DMS53 (cell line): Measurements from ENCODE around the gene DUSP11.
"Not testable (repeated sequence)": the region's sequence is repeated elsewhere in the genome, so short reads cannot be mapped to it uniquely, and the experiment has no call there.

Experiments
- DNase-seq: peaks from one replicate; lab custom pipeline; 2025; lab: John Stamatoyannopoulos, UW

DUSP11 gene

DNA sequence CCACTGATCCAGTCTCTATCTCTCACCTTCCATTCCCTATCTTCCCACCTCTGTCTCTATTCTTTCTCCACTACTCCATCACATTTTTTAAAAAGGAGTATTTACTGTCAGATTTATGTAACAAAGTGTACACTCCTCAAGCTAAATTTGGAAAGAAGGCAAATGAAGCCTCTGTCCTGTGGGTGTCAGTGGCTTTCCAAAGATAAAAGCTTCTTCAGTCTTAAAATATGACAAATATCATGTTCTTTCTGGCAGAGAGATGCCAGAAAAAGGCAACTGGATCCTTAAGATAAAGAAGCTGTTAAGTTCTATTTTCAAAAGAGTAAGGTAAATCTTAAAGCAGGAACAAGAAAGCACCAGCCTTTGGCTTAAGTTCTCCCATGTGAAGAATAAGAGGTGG is 7.1 kb downstream of the DUSP11 start:
- DNase-seq, result no peak

DNA sequence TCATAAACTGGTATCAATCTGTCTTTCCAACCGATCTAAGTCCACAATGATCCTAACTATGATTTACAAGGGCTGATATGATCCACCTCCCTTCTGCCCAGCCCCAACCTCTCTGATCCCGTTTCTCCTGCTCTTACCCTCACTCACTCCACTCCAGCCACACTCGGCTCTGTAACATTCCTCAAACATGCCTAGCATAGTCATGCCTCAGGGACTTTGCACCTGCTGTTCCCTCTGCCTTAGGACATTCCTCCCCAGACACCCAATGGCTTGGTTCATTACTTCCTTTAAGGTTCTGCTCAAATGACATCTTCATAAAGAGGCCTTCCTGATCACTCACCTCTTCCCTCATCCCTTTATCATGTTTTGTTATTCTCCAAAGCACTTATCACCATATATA is 9.2 kb downstream of the DUSP11 start:
- DNase-seq, result no peak

DNA sequence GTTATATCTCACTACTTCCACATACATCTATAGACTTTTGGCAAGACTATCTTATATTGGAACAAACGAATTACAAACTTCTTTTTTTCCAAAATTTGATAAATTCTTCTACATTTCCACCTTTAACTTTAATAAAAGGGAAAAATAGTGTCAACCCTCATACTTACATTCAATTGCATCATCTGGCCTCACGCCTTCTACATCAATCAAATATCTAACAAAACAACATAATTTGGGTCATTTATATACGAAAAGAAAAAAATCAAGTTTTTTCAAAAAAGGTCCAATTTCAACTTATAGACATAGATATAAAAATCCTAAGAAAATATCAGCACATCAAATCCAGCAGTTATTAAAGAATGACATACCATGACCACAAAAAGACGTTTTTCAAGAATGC is 12.9 kb downstream of the DUSP11 start:
- DNase-seq, result no peak

DNA sequence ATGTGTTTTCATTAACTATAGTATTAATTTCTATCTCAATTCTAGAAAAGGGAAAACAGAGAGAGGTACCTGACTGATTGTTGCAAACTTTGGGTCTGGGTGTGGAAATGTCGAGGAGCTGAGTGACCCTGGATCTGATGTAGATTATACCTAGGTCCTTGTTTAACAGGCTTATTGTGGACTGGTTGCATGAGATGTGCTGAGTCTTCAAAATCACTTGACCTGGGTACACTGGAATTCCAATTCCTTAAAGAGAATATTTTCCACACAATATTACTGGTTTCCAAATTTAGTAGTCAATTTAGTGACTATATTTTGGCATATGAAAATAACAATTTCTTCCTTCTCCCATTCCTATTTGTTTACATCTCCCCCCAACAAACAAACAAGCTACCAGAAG is 13.6 kb downstream of the DUSP11 start:
- DNase-seq, result no peak

DNA sequence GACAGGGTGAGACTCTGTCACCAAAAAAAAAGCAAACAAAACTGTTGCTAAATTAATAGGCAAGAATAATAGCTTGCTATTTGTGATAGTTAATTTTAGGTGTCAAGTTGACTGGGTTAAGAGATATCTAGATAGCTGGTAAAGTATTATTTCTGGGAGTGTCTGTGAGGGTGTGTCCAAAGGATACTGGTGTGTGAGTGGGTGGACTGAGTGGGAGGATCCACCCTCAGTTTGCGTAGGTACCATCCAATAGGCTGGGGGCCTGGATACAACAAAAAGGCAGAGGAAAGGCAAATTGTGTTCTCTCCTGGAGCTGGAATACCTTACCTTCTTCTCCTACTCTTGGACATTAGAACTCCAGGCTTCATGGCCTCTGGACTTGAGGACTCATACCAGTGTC is 15.0 kb downstream of the DUSP11 start:
- no peak for DNase-seq

DNA sequence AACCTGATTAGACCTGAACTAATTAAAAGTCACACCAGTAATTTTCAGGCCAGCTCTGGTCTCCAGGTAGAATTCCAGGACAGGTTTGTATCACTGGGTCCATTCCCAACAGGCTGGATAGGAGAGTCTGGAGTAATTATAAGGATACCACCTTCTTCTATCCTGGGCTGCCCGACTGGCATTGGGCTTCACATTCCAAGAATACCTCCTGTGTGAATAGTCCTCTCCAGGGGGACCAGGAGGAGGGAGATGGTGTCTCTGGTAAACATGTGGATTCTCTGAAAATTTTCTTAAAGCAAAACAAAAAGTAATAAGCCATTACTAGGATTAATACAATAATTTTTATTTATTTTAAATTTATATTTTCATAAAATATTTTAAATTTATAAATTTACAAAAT is 17.3 kb downstream of the DUSP11 start:
- DNase-seq, result no peak

DNA sequence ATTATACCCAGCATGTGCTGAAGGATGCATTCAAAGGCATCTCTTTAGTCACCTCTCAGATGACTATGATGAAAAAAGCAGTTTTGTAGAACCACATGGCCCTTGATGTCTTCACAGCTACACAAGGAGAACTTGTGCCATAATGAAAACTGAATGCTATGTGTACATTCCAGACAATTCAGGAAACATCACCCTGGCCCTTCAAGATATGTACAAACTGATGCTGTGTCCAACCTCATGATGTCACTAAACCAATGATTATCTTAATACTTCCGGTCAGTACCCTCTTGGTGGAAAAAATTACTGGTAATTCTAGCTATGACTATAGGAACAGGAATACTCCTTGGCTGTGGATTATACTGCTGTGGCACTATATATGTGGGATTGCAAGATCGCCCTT is 20.0 kb downstream of the DUSP11 start:
- DNase-seq, result no peak

DNA sequence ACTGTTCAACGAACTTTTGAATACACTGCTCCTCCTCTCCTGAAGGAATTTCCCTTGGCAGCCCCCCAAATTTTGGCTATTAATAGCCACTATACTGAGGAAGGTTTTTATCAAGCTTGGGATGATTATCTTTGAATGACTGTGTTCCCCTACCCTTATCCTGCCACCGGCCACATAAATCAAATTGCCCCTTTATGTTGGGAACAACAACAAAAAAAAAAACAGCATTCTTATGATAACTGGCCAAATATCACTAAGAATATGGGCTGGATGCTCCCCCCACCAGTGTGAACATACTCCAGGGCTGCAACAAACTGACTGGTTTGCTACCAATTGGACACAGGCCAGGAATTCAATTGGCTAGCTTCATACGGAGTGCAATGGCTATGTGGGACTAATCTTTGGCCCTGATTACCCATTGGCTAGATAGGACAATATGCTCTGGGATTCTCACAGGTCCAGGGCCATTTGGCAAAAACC is 20.6 kb downstream of the DUSP11 start:
- no peak for DNase-seq

DNA sequence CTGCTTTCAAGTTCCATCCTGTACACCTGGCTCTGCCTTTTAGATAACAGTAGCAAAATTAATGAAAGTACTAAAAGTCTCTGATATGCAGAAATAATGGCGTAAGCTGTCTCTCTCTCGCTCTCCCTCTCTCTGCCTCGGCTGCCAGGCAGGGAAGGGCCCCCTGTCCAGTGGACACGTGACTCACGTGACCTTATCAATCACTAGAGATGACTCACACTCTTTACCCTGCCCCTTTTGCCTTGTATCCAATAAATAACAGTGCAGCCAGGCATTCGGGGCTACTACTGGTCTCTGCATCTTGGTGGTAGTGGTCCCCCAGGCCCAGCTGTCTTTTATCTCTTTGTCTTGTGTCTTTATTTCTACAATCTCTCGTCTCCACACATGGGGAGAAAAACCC is 25.6 kb downstream of the DUSP11 start:
- DNase-seq, result not testable (repeated sequence)

DNA sequence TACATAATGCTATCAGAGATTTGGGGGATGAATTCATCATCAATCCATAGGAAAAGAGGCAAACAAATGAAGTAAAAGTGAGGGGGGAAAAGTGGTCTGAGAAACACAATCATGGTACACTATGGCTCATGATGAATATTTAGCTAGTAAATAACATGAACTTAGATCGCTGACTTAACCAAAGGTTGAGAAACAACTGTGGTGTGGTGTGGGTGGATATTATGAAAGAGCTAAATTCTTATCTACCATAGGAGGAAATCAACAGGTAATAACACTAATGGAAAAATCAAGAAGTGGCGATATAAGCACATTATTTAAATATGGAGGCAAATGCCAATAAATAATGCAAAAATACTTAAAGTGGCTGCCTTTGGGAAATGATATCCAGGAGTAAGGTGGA is 30.6 kb downstream of the DUSP11 start:
- DNase-seq, result no peak

DNA sequence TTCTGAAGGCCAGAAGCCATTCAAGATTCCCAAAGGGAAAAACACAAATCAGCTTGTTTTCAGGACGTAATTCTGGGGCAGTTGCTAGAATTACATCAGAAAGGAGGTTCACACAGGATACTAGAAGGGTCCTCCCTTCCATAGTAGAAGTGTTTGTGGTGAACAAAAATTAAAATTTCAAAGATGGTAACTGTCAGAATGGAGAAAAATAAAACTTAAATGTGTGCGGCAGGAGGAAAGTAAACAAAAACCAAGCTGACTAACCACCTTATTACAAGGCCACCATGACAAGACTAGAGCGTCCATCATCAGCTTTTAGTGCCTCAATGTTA is 33.1 kb downstream of the DUSP11 start:
- DNase-seq, result no peak

DNA sequence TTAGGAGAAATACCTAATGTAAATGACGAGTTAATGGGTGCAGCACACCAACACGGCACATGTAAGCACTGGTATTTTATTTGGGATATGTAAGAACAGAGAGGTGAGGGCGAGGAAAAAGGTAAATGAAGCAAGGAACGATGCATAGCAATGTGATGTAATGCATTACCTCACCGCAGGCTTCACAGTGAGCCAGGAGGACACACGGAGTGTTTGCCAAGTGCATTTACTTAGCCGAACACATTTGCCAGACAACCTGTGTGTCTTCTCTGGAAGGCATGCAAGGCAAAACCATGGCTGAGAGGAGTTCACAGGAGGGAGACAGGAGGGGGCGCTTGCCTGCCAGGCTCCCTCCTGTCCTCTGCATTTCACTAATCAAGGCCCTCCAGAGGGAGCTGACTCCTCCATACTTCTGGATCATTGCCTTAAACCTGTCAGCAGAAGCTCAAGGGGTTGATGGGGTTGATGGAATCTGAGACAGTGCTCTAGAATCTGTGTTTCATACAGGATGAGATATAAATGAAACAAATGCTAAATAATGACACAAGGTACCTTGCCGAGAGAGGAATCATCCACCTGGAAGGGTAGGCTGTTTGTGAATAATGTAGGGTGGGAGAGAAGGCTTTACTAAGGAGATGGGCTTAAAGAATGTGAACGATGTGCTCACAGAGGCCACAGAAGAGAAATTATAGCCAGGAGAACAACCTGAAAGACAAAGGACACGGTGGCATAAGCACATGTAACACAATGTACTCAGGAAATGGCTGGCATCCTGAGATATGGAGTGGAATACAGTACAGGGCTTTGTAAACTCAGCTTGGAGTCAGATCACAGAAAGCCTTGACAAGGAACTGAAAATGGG is 33.7 kb downstream of the DUSP11 start:
- DNase-seq, result no peak

DNA sequence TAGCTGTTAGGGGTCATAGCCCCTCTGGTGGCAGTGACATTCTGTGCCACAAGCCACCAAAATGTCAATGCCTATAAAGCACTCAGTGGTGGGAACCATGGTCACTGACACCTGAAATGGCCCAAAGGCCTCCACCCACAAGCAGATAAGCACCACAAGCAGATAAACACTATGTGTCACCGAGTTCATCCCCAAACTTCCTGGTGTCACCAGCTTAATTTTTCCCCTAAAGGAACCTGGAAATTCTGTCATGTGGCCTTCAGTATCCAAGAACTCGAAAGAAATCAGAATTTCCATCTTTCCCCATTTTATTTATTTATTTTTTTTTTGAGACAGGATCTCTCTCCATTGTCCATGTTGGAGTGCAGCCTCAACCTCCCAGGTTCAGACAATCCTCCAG is 39.1 kb downstream of the DUSP11 start:
- no peak for DNase-seq

DNA sequence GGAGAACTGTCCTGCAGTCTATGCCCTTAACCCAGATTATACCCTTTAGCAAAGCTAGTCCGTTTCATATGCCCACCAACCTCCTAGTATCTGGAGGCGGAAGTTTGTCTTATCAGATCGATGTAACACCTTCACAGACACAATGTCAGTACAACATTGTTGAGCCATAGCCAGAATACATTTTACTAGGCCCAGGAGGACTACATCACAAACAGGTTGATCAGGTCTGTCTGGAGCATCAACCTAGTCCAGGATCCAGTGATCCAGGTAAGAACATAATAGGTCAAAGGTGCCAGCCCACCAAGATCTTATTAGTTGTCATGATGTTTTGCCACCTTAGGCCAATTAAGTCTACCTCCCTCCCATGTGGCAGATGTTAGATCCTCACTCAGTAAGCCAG is 40.8 kb downstream of the DUSP11 start:
- no peak for DNase-seq

DNA sequence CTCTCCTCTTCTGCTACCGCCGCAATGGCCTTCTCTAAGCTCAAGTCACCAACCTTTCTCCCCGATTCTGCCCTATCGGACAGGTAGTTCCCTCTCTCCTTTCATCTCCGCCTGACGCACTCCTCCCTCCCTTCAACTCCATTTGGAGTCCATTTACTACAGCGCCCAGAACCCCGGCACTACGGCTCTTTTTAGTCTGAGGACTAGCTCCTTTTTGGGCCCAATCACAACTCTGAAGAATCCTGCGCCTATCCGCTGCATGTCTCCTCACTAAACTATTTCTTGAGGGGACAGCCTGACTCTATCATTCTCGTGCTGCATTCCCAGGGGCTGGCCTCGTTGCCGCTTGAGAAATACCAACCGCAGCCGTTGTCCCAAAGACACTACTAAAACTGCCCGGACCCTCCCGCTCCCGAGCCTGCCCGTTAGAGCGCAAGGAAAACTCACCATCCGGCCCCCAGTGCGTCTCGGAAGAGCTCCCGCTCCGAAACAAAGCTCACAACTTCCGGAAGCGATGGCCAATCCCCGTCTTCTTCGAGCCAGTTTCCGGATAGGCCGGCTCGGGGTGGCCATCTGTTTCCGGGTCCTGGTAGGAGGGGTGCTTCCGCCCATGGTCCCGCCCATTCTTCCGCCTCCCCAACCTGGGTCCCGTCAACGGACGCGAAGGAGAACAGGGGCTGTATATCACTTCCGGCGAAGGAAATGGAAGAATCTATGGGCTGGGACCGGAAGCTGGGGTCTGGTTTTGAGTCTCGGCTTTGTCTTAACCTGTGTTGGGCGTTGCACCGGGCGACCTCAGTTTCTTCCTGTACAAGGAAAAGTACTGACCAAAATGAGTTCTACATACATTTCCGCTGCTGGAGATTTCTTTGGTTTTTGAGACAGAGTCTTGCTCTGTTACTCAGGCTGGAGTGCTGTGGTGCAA is 42.8 kb downstream of the DUSP11 start, which contains the start of gene TPRKB:
Gene TPRKB (minus strand): TSS at position 491 of the 925 bp plus-strand sequence. CDS start 2,776 bp downstream, outside the sequence.
- peak; percentile 99 for DNase-seq

DNA sequence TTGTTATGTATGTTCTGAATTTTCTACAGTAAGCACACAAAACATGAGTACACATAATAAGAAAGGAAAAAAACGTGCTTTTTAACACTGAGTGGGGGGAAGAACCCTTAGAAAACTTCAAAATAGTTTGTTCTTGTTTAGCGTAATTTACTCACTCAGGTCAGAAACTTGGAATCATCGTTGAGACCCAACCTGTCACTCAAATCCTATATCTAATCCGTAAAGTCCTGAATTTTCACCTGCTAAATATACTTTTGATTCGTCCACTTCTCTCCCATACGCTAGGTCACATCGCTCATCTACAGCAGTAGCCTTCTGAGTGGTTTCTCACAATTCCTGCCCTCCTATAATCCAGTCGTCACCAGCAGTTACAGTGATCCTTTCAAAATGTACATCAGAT is 43.5 kb downstream of the DUSP11 start:
- no peak for DNase-seq

DNA sequence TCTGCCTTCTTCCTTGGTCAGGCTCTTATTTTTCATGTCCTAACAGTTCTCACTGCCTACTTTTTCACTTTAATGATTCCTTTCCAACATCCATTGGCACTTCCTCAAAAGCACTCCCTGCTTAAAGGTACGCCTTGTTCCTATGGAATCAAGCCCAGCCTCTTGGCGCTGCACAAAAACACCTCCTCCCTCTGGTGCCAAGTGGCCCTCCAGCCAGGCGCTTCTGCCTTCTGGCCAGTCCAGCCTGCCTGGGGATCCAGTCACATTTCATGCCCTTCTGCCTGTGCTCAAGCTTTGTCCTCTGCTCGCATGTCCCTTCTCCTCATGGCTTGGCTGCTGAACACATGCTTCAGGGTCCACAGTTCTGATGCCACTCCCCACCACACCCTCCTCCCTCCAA is 49.1 kb downstream of the DUSP11 start:
- no peak for DNase-seq

DNA sequence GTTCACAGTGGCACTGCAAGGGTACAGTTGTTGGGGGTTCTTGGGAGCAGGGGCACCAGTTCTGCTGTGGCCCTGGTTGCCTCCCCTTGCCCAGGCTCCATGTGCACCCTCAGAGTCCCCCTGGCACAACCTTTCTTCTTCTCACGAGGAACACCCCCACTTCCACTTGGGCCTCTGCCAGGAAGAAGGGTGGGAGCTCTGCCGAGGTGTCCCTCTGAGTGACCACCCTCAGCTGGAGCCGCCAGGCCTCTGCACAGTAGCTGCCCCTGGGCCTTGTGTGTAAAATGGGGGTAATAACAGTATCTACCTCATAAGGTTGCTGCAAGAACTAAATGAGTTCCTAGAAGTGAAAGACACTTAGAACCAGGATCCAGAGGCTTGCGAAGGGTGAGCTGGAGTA is 51.2 kb downstream of the DUSP11 start:
- DNase-seq, result no peak

DNA sequence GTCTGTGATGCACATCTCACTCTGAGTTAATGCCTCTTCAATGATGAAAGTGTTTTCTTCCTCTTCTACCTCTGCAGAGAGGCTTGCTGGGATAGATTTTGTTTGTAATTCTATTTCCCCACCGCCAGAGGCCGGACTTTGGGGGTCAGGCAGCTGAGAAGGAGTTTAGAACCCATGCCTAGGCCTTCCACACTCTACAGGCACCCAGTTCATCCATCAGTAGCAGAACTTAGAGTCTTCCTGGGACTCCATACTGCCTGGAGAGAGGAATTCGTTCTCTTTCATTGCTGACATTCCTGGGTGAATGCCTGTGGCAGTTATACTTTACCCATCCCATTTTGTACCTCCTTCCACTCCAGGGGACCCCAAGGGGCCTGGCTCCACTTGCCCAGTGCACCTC is 51.9 kb downstream of the DUSP11 start:
- no peak for DNase-seq

DNA sequence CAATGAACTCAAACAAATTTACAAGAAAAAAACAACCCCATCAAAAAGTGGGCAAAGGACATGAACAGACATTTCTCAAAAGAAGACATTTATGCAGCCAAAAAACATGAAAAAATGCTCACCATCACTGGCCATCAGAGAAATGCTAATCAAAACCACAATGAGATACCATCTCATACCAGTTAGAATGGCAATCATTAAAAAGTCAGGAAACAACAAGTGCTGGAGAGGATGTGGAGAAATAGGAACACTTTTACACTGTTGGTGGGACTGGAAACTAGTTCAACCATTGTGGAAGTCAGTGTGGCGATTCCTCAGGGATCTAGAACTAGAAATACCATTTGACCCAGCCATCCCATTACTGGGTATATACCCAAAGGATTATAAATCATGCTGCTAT is 53.2 kb downstream of the DUSP11 start:
- DNase-seq, result not testable (repeated sequence)

DNA sequence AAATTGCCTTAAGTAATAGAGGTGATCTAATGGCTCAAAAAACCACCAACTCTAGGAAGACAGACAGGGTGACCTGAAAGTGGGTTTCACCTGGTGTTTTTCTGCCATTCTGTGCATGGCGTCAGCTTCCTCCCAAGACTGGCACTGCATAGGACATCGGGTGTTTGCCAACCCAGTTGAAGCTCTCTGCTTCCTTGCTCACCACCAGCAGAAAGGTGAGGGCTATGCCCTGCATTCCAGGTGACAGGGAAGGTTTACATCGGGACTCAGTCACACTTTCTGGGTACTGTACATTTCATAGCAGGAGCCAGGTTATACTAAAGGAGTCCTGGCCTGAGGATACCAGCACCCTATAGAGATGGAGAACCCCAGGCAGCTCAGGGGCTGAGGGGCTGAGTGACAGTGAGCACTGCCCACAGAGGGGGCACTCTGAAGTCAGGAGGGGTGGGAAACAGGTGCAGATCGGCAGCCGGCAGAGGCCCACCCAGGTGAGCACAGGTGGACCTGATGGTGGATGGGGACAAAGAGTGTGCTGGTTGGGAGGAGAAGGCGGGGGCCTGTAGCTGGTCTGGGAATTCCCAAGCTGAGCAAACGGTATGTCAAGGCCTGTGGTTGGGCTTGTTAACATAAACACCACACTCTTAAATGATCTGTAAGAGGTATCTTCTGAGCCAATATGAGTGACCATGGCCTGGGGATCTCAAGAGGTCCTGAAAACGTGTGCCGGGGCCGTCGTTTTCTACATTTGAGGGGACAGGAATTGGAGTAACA is 60.9 kb downstream of the DUSP11 start:
- no peak for DNase-seq

DNA sequence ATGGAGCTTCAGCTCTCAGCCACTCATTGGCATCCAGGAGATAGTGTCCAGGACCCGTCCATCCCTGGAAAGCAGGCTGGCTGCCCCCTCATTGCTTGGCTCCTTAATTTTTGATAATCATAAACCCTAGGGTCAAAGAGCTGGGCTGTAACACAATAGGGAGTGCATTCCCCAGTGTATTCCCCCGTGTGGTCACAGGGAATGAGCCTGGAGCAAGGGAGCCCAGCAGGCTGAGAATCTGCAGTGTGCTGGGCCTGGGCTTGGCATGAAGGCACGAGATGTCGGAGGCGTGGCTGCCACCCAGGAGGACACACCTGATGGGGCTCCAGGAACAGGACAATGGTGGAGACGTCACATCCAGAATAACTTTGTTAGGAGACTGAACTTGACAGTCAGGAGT is 61.5 kb downstream of the DUSP11 start:
- no peak for DNase-seq
